HUES64 (cell line): ENCODE data around the gene SORL1.

Source experiments
- H3K27ac ChIP-seq: 2 replicates; pipeline ENCODE4 v1.7.0; 2013; ENCODE audit warnings: low read depth, low read length, inconsistent platforms
- H3K27me3 ChIP-seq: 2 replicates; pipeline ENCODE4 v1.6.1; 2013; ENCODE audit warnings: mild to moderate bottlenecking, low read length; ENCODE audit not compliant: insufficient read depth
- H3K36me3 ChIP-seq: 2 replicates; pipeline ENCODE4 v1.6.1; 2013; ENCODE audit warnings: mild to moderate bottlenecking, low read length; ENCODE audit not compliant: insufficient read depth
- H3K4me1 ChIP-seq: 2 replicates; pipeline ENCODE4 v1.6.1; 2013; ENCODE audit warnings: mild to moderate bottlenecking, low read length, moderate library complexity; ENCODE audit not compliant: insufficient read depth
- H3K4me3 ChIP-seq: 2 replicates; pipeline ENCODE4 v1.5.1; 2013; ENCODE audit warnings: mild to moderate bottlenecking, low read length, moderate library complexity
- H3K9ac ChIP-seq: 2 replicates; pipeline ENCODE4 v1.6.1; 2013; ENCODE audit warnings: mild to moderate bottlenecking, low read depth, low read length
- H3K9me3 ChIP-seq: 2 replicates; pipeline ENCODE4 v1.6.1; 2013; ENCODE audit warnings: low read depth, low read length; ENCODE audit not compliant: insufficient read depth
- WGBS: fragments of 150-250, 120-280 bp; methylation state at CpG from one replicate; pipeline ENCODE4 v1.1.7; 2013; ENCODE audit warnings: missing lambda C conversion rate; 5-methylcytosine and 5-hydroxymethylcytosine counted together

The SORL1 gene

GRCh38 chr11:121455115-121455514 lies 3.0 kb downstream of the SORL1 start:
- H3K27ac ChIP-seq, result no peak overlapping the region
- peaks cover 14% of the 10 kb centered on the region for H3K27me3 ChIP-seq
- no peak overlapping the region for H3K4me3 ChIP-seq
- H3K36me3 ChIP-seq, result no peaks in the 10 kb centered on the region; the same call in 1 of the 2 replicates
- no peak overlapping the region for H3K9ac ChIP-seq
- no peaks in the 10 kb centered on the region for H3K9me3 ChIP-seq
- WGBS, result 94% methylated on average over 3 of the region's 3 CpGs
- peaks cover 46% of the 10 kb centered on the region for H3K4me1 ChIP-seq

- Histone ChIP-seq H3K9ac (no peak overlapping the region), H3K27ac (no peak overlapping the region), H3K36me3 (no peaks in the 10 kb centered on the region; the same call in 1 of the 2 replicates), H3K4me3 (no peak overlapping the region), H3K9me3 (no peaks in the 10 kb centered on the region), H3K27me3 (peaks cover 5% of the 10 kb centered on the region), H3K4me1 (peaks cover 49% of the 10 kb centered on the region)
- 94% methylated on average over 2 of the region's 2 CpGs for WGBS
Observed at GRCh38 chr11:121456151-121456550, 4.0 kb downstream of the SORL1 start.

GRCh38 chr11:121456816-121457431 lies 4.8 kb downstream of the SORL1 start:
- 92% methylated on average over 11 of the region's 11 CpGs for WGBS
- Histone ChIP-seq H3K9ac (no peak overlapping the region), H3K36me3 (no peaks in the 10 kb centered on the region; the same call in 1 of the 2 replicates), H3K4me3 (no peak overlapping the region), H3K27me3 (no peaks in the 10 kb centered on the region), H3K9me3 (no peaks in the 10 kb centered on the region), H3K27ac (no peak overlapping the region), H3K4me1 (peaks cover 48% of the 10 kb centered on the region)

- no peaks in the 10 kb centered on the region for H3K9me3 ChIP-seq
- H3K9ac ChIP-seq, result no peak overlapping the region
- H3K27ac ChIP-seq, result no peak overlapping the region
- no peaks in the 10 kb centered on the region for H3K27me3 ChIP-seq
- H3K4me3 ChIP-seq, result no peak overlapping the region
- H3K36me3 ChIP-seq, result no peaks in the 10 kb centered on the region; the same call in 1 of the 2 replicates
- 94% methylated on average over 9 of the region's 9 CpGs for WGBS
- H3K4me1 ChIP-seq, result peaks cover 50% of the 10 kb centered on the region
Observed at GRCh38 chr11:121458551-121458950, 6.4 kb downstream of the SORL1 start.

GRCh38 chr11:121459413-121460017 lies 7.4 kb downstream of the SORL1 start:
- H3K4me3 ChIP-seq, result no peak overlapping the region
- no peaks in the 10 kb centered on the region; the same call in 1 of the 2 replicates for H3K36me3 ChIP-seq
- H3K27ac ChIP-seq, result no peak overlapping the region
- H3K27me3 ChIP-seq, result no peaks in the 10 kb centered on the region
- H3K4me1 ChIP-seq, result peaks cover 60% of the 10 kb centered on the region
- WGBS, result 91% methylated on average over 7 of the region's 7 CpGs
- H3K9me3 ChIP-seq, result no peaks in the 10 kb centered on the region
- H3K9ac ChIP-seq, result no peak overlapping the region

GRCh38 chr11:121460941-121461514 lies 8.9 kb downstream of the SORL1 start:
- 83% methylated on average over 4 of the region's 4 CpGs for WGBS
- Histone ChIP-seq H3K4me3 (no peak overlapping the region), H3K27ac (no peak overlapping the region), H3K4me1 (peaks cover 71% of the 10 kb centered on the region), H3K36me3 (no peaks in the 10 kb centered on the region; the same call in 1 of the 2 replicates), H3K27me3 (no peaks in the 10 kb centered on the region), H3K9me3 (no peaks in the 10 kb centered on the region), H3K9ac (no peak overlapping the region)

- Histone ChIP-seq H3K27ac (no peak overlapping the region), H3K27me3 (no peaks in the 10 kb centered on the region), H3K9me3 (no peaks in the 10 kb centered on the region), H3K9ac (no peak overlapping the region), H3K4me3 (no peak overlapping the region), H3K36me3 (no peaks in the 10 kb centered on the region; the same call in 1 of the 2 replicates), H3K4me1 (peaks cover 70% of the 10 kb centered on the region)
- 93% methylated on average over 7 of the region's 7 CpGs for WGBS
Observed at GRCh38 chr11:121461843-121462242, 9.7 kb downstream of the SORL1 start.

GRCh38 chr11:121463689-121464335 lies 11.7 kb downstream of the SORL1 start:
- no peak overlapping the region for H3K9ac ChIP-seq
- H3K36me3 ChIP-seq, result no peaks in the 10 kb centered on the region; the same call in 1 of the 2 replicates
- 92% methylated on average over 6 of the region's 6 CpGs for WGBS
- no peaks in the 10 kb centered on the region for H3K9me3 ChIP-seq
- H3K27me3 ChIP-seq, result no peaks in the 10 kb centered on the region
- H3K4me1 ChIP-seq, result peaks cover 67% of the 10 kb centered on the region
- no peak overlapping the region for H3K4me3 ChIP-seq
- H3K27ac ChIP-seq, result no peak overlapping the region

GRCh38 chr11:121464352-121464946 lies 12.3 kb downstream of the SORL1 start:
- Histone ChIP-seq H3K9me3 (no peaks in the 10 kb centered on the region), H3K4me3 (no peak overlapping the region), H3K27ac (no peak overlapping the region; the same call in 1 of the 2 replicates), H3K36me3 (no peaks in the 10 kb centered on the region), H3K4me1 (peaks cover 63% of the 10 kb centered on the region), H3K27me3 (no peaks in the 10 kb centered on the region), H3K9ac (no peak overlapping the region)
- 64% methylated on average over 11 of the region's 11 CpGs for WGBS

GRCh38 chr11:121465709-121466062 lies 13.6 kb downstream of the SORL1 start:
- Histone ChIP-seq H3K9ac (peak overlapping the region; percentile 49; the same call in 1 of the 2 replicates), H3K27me3 (no peaks in the 10 kb centered on the region), H3K4me1 (peaks cover 60% of the 10 kb centered on the region), H3K27ac (peak overlapping the region; percentile 57), H3K36me3 (peaks cover 7% of the 10 kb centered on the region), H3K4me3 (no peak overlapping the region), H3K9me3 (no peaks in the 10 kb centered on the region)
- 58% methylated on average over 8 of the region's 8 CpGs for WGBS
